Panc1 (cell line): ENCODE measurements around the gene STXBP3. TPM values are rescaled to one million over a fixed set of nuclear protein-coding genes. Genes with fewer than 3 reads are reported as not detected.

ENCODE experiments used
- ATAC-seq: fragments of 200-7000 bp; cut with Tn5 transposase; 2 replicates; pipeline ENCODE4 v1.9.1; 2020; ENCODE audit warnings: mild to moderate bottlenecking, moderate library complexity
- BruUV-seq: library from RNA; stranded (reverse); fragments of 400-500 nt; replicated peaks from 2 replicates; lab custom pipeline; 2021; lab: Mats Ljungman, UMichigan
- CTCF ChIA-PET: fragments of 300-600 bp; sonication (Branson Sonifier 250); formaldehyde crosslinking; loops from one replicate; lab custom pipeline; 2022; ENCODE audit warnings: antibody characterized with exemption; lab: Charles Lee
- POLR2A ChIA-PET: fragments of 300-600 bp; sonication (Branson Sonifier 250); formaldehyde crosslinking; loops from one replicate; lab custom pipeline; 2022; ENCODE audit warnings: antibody characterized with exemption; lab: Charles Lee
- DNase-seq: peaks from one replicate; pipeline ENCODE4 v3.0.0-alpha.2; 2010; ENCODE audit warnings: low read depth, low spot score
- H3K27ac ChIP-seq: 2 replicates; pipeline ENCODE4 v1.5.1; 2011; ENCODE audit warnings: mild to moderate bottlenecking, low read length, inconsistent platforms
- H3K27me3 ChIP-seq: fragments of 200-500 bp; sonication (Bioruptor generic); 2 replicates; pipeline ENCODE4 v1.6.0; 2014; ENCODE audit warnings: low read length, inconsistent platforms; ENCODE audit not compliant: control insufficient read depth, insufficient read depth
- H3K36me3 ChIP-seq: fragments of 200-500 bp; sonication (Bioruptor generic); 2 replicates; pipeline ENCODE4 v1.5.1; 2014; ENCODE audit warnings: inconsistent platforms, mild to moderate bottlenecking, low read length, moderate library complexity; ENCODE audit not compliant: control insufficient read depth, insufficient read depth
- H3K4me1 ChIP-seq: 2 replicates; pipeline ENCODE4 v1.5.1; 2011; ENCODE audit warnings: inconsistent platforms, mild to moderate bottlenecking, low read length, moderate library complexity; ENCODE audit not compliant: control insufficient read depth, insufficient read depth
- H3K4me3 ChIP-seq, 2 experiments: 2 replicates each; pipeline ENCODE4 v1.5.1; 2011 to 2012; ENCODE audit warnings: low read depth in 2 of 2, low read length in 2 of 2, mild to moderate bottlenecking in 2 of 2, inconsistent platforms in 1 of 2, moderate library complexity in 1 of 2
- H3K9me3 ChIP-seq: fragments of 200-500 bp; sonication (Bioruptor generic); 2 replicates; pipeline ENCODE4 v1.5.1; 2014; ENCODE audit warnings: low read depth, mild to moderate bottlenecking, inconsistent platforms, low read length, moderate library complexity; ENCODE audit not compliant: control insufficient read depth, insufficient read depth
- POLR2AphosphoS5 ChIP-seq: IDR thresholded peaks from 2 replicates; pipeline ENCODE4 v1.6.1; 2012; ENCODE audit warnings: mild to moderate bottlenecking, low read depth, low read length, moderate library complexity
- SIN3A ChIP-seq: IDR thresholded peaks from 2 replicates; pipeline ENCODE4 v1.6.1; 2012; ENCODE audit warnings: low read depth, mild to moderate bottlenecking, low read length, moderate library complexity, borderline replicate concordance; ENCODE audit not compliant: insufficient read depth
- TCF7L2 ChIP-seq: IDR thresholded peaks from 2 replicates; pipeline ENCODE4 v1.6.1; 2011; ENCODE audit warnings: mild to moderate bottlenecking, low read depth, low read length, inconsistent platforms
- in situ Hi-C: cut with HindIII; loops from 2 replicates; pipeline ENCODE4 v1.10.0; 2016; ENCODE audit warnings: low sequenced_read_pairs, low pct_unique_long_range_greater_than_20kb
- intact Hi-C: fragments of 100-400 bp; cut with micrococcal nuclease; formaldehyde crosslinking; loops from one replicate; pipeline ENCODE4 v1.10.0; 2022; ENCODE audit not compliant: unreplicated experiment
- total RNA-seq: library from RNA; stranded (reverse); gene quantifications from one replicate; pipeline ENCODE4 v1.2.1, GENCODE V29; 2021; ENCODE audit not compliant: unreplicated experiment
- TF ChIP-seq, protein P1 (sequence below): fragments of 450-650 bp; IDR thresholded peaks from 2 replicates; pipeline ENCODE4 v1.5.1; 2017; ENCODE audit warnings: mild to moderate bottlenecking
- TF ChIP-seq, protein P2 (sequence below), 2 experiments: IDR thresholded peaks; 2 replicates each; pipeline ENCODE4 v1.6.1; 2011 to 2012; ENCODE audit warnings: low read depth in 2 of 2, control low read depth in 1 of 2, low read length in 1 of 2, mild to moderate bottlenecking in 1 of 2, moderate library complexity in 1 of 2; ENCODE audit not compliant: insufficient read depth in 1 of 2

The STXBP3 gene
- total RNA-seq, 1 experiment from 2014 or later = 27.7 TPM

DNA sequence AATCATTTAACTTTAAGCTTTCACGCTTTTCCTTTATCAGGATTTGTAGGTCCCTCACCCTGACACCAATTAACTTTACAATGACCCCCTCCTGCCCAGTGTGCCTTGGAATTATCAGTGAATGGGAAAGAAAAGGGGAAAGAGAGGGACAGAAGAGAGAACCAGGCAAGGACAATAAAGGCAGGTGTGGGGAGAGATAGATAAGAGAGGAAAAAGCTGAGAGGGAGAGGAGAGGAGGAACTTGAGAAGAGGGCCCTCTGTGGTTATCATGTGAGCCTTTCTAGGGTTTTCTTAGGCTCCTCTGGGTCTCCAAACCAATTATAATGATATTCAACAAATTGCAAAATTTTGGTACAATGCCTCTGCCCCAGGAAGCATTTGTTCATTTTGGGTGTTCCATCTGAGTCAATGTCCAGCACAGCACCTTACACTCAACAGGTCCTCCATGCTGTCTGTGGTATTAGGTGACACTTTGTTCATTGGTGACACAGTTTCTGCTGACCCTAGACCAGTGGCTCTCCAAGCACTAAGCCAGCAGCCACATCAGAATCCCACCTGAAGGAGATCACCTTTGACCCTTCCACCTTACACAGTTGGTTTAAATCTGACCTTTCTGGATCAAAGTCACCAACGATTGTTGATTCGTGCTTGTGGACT is 96.2 kb downstream of the STXBP3 start:
- ChIA-PET CTCF (no interaction called here), POLR2A (no interaction called here)
- Histone ChIP-seq H3K4me1 (no peaks in the 10 kb centered on the region), H3K36me3 (no peaks in the 10 kb centered on the region; the same call in 1 of the 2 replicates), H3K4me3 (no peak overlapping the region), H3K27ac (no peak overlapping the region), H3K27me3 (no peaks in the 10 kb centered on the region), H3K9me3 (no peaks in the 10 kb centered on the region)
- DNase-seq = no peak
- TF ChIP-seq, protein P1, sequence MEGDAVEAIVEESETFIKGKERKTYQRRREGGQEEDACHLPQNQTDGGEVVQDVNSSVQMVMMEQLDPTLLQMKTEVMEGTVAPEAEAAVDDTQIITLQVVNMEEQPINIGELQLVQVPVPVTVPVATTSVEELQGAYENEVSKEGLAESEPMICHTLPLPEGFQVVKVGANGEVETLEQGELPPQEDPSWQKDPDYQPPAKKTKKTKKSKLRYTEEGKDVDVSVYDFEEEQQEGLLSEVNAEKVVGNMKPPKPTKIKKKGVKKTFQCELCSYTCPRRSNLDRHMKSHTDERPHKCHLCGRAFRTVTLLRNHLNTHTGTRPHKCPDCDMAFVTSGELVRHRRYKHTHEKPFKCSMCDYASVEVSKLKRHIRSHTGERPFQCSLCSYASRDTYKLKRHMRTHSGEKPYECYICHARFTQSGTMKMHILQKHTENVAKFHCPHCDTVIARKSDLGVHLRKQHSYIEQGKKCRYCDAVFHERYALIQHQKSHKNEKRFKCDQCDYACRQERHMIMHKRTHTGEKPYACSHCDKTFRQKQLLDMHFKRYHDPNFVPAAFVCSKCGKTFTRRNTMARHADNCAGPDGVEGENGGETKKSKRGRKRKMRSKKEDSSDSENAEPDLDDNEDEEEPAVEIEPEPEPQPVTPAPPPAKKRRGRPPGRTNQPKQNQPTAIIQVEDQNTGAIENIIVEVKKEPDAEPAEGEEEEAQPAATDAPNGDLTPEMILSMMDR = no peak
- no peak for TF ChIP-seq POLR2AphosphoS5
- TF ChIP-seq TCF7L2 = no peak
- TF ChIP-seq SIN3A = no peak
- TF ChIP-seq, protein P2, sequence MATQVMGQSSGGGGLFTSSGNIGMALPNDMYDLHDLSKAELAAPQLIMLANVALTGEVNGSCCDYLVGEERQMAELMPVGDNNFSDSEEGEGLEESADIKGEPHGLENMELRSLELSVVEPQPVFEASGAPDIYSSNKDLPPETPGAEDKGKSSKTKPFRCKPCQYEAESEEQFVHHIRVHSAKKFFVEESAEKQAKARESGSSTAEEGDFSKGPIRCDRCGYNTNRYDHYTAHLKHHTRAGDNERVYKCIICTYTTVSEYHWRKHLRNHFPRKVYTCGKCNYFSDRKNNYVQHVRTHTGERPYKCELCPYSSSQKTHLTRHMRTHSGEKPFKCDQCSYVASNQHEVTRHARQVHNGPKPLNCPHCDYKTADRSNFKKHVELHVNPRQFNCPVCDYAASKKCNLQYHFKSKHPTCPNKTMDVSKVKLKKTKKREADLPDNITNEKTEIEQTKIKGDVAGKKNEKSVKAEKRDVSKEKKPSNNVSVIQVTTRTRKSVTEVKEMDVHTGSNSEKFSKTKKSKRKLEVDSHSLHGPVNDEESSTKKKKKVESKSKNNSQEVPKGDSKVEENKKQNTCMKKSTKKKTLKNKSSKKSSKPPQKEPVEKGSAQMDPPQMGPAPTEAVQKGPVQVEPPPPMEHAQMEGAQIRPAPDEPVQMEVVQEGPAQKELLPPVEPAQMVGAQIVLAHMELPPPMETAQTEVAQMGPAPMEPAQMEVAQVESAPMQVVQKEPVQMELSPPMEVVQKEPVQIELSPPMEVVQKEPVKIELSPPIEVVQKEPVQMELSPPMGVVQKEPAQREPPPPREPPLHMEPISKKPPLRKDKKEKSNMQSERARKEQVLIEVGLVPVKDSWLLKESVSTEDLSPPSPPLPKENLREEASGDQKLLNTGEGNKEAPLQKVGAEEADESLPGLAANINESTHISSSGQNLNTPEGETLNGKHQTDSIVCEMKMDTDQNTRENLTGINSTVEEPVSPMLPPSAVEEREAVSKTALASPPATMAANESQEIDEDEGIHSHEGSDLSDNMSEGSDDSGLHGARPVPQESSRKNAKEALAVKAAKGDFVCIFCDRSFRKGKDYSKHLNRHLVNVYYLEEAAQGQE (IDR thresholded peaks at IDR 0.05; ENCODE audit: insufficient read depth in 1 of 2, low read depth in 2 of 2, low read length in 1 of 2) = no peak
- no peak for ATAC-seq
- intact Hi-C loops (no loop called here), in situ Hi-C loops (no loop called here)
- BruUV-seq = no TSS peak

DNA sequence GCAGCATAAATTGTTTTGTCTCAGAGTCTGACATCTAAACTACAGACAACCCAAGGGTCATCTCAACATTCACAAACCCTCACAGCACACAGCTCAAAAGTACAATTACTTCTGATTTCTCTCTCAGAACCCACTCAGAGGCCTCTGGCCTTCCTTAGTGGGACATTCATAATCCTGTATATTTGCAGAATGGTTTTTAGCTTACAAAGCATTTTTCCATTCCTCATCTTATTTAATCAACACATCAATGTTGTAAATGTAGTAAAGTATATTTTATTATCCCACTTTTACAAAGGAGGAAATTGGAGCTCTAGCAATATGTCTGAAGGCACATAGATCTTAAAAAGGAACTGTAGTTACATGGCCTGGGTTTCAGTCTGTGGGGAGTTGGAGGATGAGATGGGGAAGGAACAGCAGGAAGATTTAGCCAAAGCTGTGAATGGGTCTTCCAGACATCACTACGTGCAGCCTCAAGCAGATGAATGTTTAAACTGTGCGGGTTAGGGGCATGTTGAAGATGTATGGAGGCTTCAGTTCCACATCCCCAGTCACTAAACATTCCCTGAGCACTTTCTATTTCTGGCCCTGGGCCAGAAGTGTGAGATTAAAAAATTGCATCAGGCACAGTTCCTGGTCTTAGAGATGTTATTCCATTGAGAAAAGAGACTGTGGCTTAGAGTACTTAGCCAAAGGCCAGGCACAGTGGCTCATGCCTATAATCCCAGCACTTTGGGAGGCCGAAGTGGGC is 97.1 kb downstream of the STXBP3 start:
- ChIA-PET CTCF (no interaction called here), POLR2A (no interaction called here)
- Histone ChIP-seq H3K4me1 (no peaks in the 10 kb centered on the region), H3K9me3 (no peaks in the 10 kb centered on the region), H3K27me3 (no peaks in the 10 kb centered on the region), H3K4me3 (no peak overlapping the region), H3K27ac (no peak overlapping the region), H3K36me3 (no peaks in the 10 kb centered on the region)
- DNase-seq (no peak), ATAC-seq (no peak)
- intact Hi-C loops (no loop called here), in situ Hi-C loops (no loop called here)
- TF ChIP-seq TCF7L2 (no peak), SIN3A (no peak), POLR2AphosphoS5 (no peak)
- TF ChIP-seq, protein P2 (IDR thresholded peaks at IDR 0.05; ENCODE audit: insufficient read depth in 1 of 2, low read depth in 2 of 2, low read length in 1 of 2) = no peak
- TF ChIP-seq, protein P1 = no peak
- no TSS peak for BruUV-seq
